Measurements from ENCODE around the gene AFTPH. TPM values are rescaled to one million over a fixed set of nuclear protein-coding genes. Genes with fewer than 3 reads are reported as not detected.

The AFTPH gene
- total RNA-seq, 1 experiment from 2014 or later, result 13.5 TPM

GRCh38 chr2:64548761-64549160, 24.6 kb downstream of the AFTPH start:
- H3K23ac ChIP-seq (ENCODE audit: insufficient read length, low read depth, low read length), result no peak overlapping the region
- H3K9ac ChIP-seq (ENCODE audit: extremely low read depth, insufficient read length, low read length), result no peak overlapping the region
- no peak overlapping the region for H2AK5ac ChIP-seq (ENCODE audit: insufficient read length, low read length)
- no peaks in the 10 kb centered on the region; the same call in 1 of the 2 replicates for H3K79me2 ChIP-seq (ENCODE audit: insufficient read depth, low read length)
- H3K18ac ChIP-seq (ENCODE audit: insufficient read length, low read depth, low read length), result no peak overlapping the region
- no peaks in the 10 kb centered on the region for H3K79me1 ChIP-seq (ENCODE audit: insufficient read depth, low read depth, low read length, poor library complexity, severe bottlenecking)
- TF ChIP-seq CTCF (conservative IDR thresholded peaks at IDR 0.05), result no peak
- H3K23me2 ChIP-seq (ENCODE audit: insufficient read length, low read depth, low read length, poor library complexity, severe bottlenecking), result no peaks in the 10 kb centered on the region
- H2BK5ac ChIP-seq (ENCODE audit: insufficient read length, low read length), result no peak overlapping the region
- no peak overlapping the region for H4K91ac ChIP-seq (ENCODE audit: insufficient read length, low read depth, low read length)
- H3T11ph ChIP-seq (ENCODE audit: low read length), result no peak overlapping the region
- H3K14ac ChIP-seq (ENCODE audit: insufficient read depth, low read length), result no peak overlapping the region
- no peak overlapping the region for H3K27ac ChIP-seq (ENCODE audit: insufficient read length, low read depth, low read length)
- no peaks in the 10 kb centered on the region for H4K20me1 ChIP-seq (ENCODE audit: control insufficient read depth, insufficient read depth, insufficient read length)
- no peak overlapping the region for H3K4me3 Mint-ChIP-seq
- H3K9me3 Mint-ChIP-seq, result peaks cover 0 to 3% of the 10 kb centered on the region in 2 experiments; a peak in 2 of 5 replicates
- H3K36me3 Mint-ChIP-seq (ENCODE audit: insufficient read depth in 1 of 3, low read depth in 3 of 3), result peaks cover 3 to 7% (median 4%) of the 10 kb centered on the region in 3 experiments; a peak in 5 of 7 replicates
- no peak overlapping the region for H2AFZ ChIP-seq (ENCODE audit: low read length)
- H2BK15ac ChIP-seq (ENCODE audit: low read depth, low read length), result no peak overlapping the region
- no peak overlapping the region; a peak in 1 of 7 replicates for H3K27ac Mint-ChIP-seq
- H3K9me3 ChIP-seq (ENCODE audit: control insufficient read depth, low read depth, low read length), result no peaks in the 10 kb centered on the region
- H3K4ac ChIP-seq (ENCODE audit: low read depth, low read length), result no peak overlapping the region
- H3K4me1 ChIP-seq (ENCODE audit: insufficient read depth, low read length), result no peaks in the 10 kb centered on the region
- DNase-seq, result no peak
- H2BK20ac ChIP-seq (ENCODE audit: low read depth, low read length, poor library complexity, severe bottlenecking), result no peak overlapping the region
- no peaks in the 10 kb centered on the region for H3K4me1 Mint-ChIP-seq
- H3K56ac ChIP-seq (ENCODE audit: insufficient read length, low read depth, low read length), result no peak overlapping the region
- H3K27me3 Mint-ChIP-seq (ENCODE audit: low read depth), result no peaks in the 10 kb centered on the region
- no peak overlapping the region for H2BK12ac ChIP-seq (ENCODE audit: insufficient read length, low read depth, low read length)
- no CpG with 5 or more reads among the region's 3 CpGs for whole genome bisulfite sequencing (ENCODE audit: extremely low coverage, insufficient read length, low lambda C conversion rate)
- no peak overlapping the region for H4K8ac ChIP-seq (replicated peaks; ENCODE audit: insufficient read length, low read depth, low read length)
- no peak overlapping the region for H4K5ac ChIP-seq (ENCODE audit: insufficient read length, low read depth, low read length)
- no peak overlapping the region for H3K4me2 ChIP-seq (ENCODE audit: insufficient read depth, insufficient read length, low read length)
- H3K27me3 ChIP-seq (ENCODE audit: insufficient read depth, low read length), result no peaks in the 10 kb centered on the region
- no peak overlapping the region for H2BK120ac ChIP-seq (ENCODE audit: low read depth, low read length, poor library complexity, severe bottlenecking)

Data from H9 (cell line).